ENCODE data around the gene DISC1. TPM values are rescaled to one million over a fixed set of nuclear protein-coding genes. Genes with fewer than 3 reads are reported as not detected.

Gene DISC1
- total and polyA plus RNA-seq, 11 donors, result 0.76 to 12.8 (median 4.3) TPM

DNA sequence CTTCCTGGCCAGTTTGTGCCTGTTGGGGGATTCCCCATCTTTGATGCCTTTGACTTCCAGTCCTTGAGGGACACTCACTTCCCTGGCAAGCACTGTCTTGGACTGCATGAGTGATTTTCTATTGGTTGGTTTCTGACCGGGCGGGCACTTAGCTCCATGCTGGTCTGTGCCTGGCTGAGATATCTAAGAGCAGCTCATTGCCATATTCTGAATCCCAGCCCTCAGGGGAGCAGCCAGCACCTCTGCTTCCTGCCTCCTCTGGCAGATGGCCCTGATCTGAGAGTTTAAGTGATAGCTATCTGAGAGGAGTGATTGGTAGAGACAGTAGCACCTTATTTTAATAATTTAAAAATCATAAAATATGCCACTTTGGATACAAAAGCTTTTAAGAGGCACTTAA is 52.5 kb downstream of the DISC1 start:
- Histone ChIP-seq H3K9me3 (no peaks in the 10 kb centered on the region), H3K36me3 (peaks cover 0 to 5% (median 0%) of the 10 kb centered on the region in 9 donors), H3K27me3 (no peaks in the 10 kb centered on the region), H3K4me1 (peaks cover 0 to 5% (median 0%) of the 10 kb centered on the region in 12 donors), H3K27ac (no peak overlapping the region), H3K4me3 (no peak overlapping the region)
- ATAC-seq (peak in 1 of 4 donors; percentile 16), DNase-seq (no peak)
- no peak for TF ChIP-seq POLR2A (IDR thresholded peaks at IDR 0.05)
- no peak for TF ChIP-seq CTCF (IDR thresholded peaks at IDR 0.05)
- intact Hi-C loops (cut with DNase I), result no loop called here
- 31 to 62% (median 52%) methylated on average over 2 of the region's 2 CpGs for WGBS, 4 donors

GRCh38 chr1:231681006-231681405 is 54.4 kb downstream of the DISC1 start:
- H3K27ac ChIP-seq, result no peak overlapping the region
- no peaks in the 10 kb centered on the region for H3K27me3 ChIP-seq
- TF ChIP-seq POLR2A (IDR thresholded peaks at IDR 0.05) (no peak), CTCF (IDR thresholded peaks at IDR 0.05) (no peak)
- H3K4me1 ChIP-seq, result peaks cover 0 to 5% (median 0%) of the 10 kb centered on the region in 12 donors
- H3K4me3 ChIP-seq, result no peak overlapping the region
- DNase-seq, result no peak
- H3K9me3 ChIP-seq, result peaks cover 0 to under 1% (median 0%) of the 10 kb centered on the region in 12 donors
- no peak for ATAC-seq
- H3K36me3 ChIP-seq, result peaks cover 0 to 3% (median 0%) of the 10 kb centered on the region in 9 donors
- 82 to 91% (median 86%) methylated on average over 3 of the region's 3 CpGs for WGBS, 4 donors
- intact Hi-C loops (cut with DNase I), result no loop called here

DNA sequence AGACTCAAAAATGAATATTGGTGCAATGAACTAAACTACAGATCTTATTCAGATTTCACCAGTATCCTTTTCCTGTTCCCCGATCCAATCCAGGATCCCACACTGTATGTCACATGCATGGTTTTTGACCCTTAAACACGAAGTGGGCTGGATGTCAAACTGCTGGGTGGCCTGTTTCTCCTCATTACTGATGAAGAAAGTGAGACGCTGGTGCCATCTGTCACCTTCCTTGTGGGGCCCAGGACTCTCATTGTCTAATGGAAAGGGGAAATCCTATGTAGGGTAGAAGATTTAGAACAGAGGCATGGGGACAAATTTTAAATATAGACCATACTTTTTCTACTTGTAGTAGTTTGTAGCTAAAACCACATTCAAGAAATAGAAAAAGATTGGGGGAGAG is 56.2 kb downstream of the DISC1 start:
- peaks cover 0 to 11% (median 0%) of the 10 kb centered on the region in 12 donors for H3K9me3 ChIP-seq
- WGBS, 4 donors, result 70 to 76% (median 72%) methylated on average over 3 of the region's 3 CpGs
- TF ChIP-seq CTCF (IDR thresholded peaks at IDR 0.05), result no peak
- TF ChIP-seq POLR2A (IDR thresholded peaks at IDR 0.05), result no peak
- peaks cover 0 to 5% (median 0%) of the 10 kb centered on the region in 12 donors for H3K4me1 ChIP-seq
- no peaks in the 10 kb centered on the region for H3K27me3 ChIP-seq
- no peak overlapping the region for H3K27ac ChIP-seq
- no peak overlapping the region for H3K4me3 ChIP-seq
- no peaks in the 10 kb centered on the region for H3K36me3 ChIP-seq
- intact Hi-C loops (cut with DNase I), result no loop called here
- no peak for ATAC-seq
- DNase-seq, result no peak

DNA sequence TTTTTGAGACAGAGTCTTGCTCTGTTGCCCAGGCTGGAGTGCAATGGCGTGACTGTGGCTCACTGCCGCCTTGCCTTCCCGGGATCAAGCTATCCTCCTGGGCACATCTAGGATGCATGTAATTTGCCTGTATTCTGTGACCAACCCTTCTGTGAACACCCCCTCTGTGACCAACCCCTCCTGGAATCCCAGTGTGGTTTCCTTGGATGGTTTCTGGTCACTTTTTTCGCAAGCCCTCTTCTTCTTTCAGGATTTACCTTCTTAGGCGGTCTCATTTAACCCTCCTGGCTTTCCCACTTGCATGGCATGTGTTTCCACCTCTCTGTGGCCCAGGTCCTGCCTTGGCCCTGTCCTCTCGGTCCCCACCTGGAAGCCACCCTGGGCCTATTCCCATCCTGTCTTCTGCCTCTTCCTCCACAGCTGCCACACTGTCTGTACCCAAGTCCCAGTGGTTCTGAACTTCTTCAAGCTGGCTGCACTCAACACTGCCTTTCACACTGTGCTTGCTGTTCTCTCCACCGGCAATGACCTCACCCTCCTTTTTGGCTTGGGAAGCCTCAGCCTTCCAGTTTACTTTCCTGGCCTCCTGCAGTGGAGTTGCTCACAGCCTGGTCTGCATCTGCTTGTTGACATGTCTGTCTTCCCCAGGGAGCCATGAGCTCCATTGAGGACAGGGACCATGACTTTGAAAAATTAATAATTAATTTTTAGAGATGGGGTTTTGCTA is 57.0 kb downstream of the DISC1 start:
- no peak for TF ChIP-seq POLR2A (IDR thresholded peaks at IDR 0.05)
- no peak for TF ChIP-seq CTCF (IDR thresholded peaks at IDR 0.05)
- 83 to 87% (median 85%) methylated on average over 7 of the region's 7 CpGs for WGBS, 4 donors
- no peak overlapping the region for H3K4me3 ChIP-seq
- no peaks in the 10 kb centered on the region for H3K27me3 ChIP-seq
- no peak overlapping the region for H3K27ac ChIP-seq
- peak in 1 of 5 donors; percentile 40 for DNase-seq
- H3K36me3 ChIP-seq, result no peaks in the 10 kb centered on the region
- peaks cover 0 to 5% (median 0%) of the 10 kb centered on the region in 12 donors for H3K4me1 ChIP-seq
- intact Hi-C loops (cut with DNase I), result no loop called here
- peaks cover 0 to 11% (median 0%) of the 10 kb centered on the region in 12 donors for H3K9me3 ChIP-seq
- ATAC-seq, result peak; percentile 37 to 72 (median 54)
